Tibial artery (tissue), 4 donors: ENCODE results near the gene TOX2.

Experiments used
- DNase-seq, 2 donors: peaks; one replicate each; pipeline ENCODE4 v3.0.0-alpha.2; 2019
- H3K27ac ChIP-seq, 2 donors: fragments of 200-600 bp; sonication (generic) in 1 of 2; 1 replicate in 1 of 2; 2 replicates in 1 of 2; pipeline ENCODE4 v1.5.1; 2018 to 2019; ENCODE audit warnings: mild to moderate bottlenecking in 1 of 2
- H3K27me3 ChIP-seq, 2 donors: fragments of 200-600 bp; sonication (generic) in 1 of 2; one replicate each; pipeline versions ENCODE4 v1.5.1 to v1.6.0; 2016 to 2019
- H3K36me3 ChIP-seq, 3 donors: fragments of 200-600 bp; sonication (generic) in 2 of 3; one replicate each; pipeline ENCODE4 v1.5.1; 2016 to 2019; ENCODE audit warnings: mild to moderate bottlenecking in 2 of 3
- H3K4me1 ChIP-seq, 4 donors: fragments of 200-600 bp; sonication (generic) in 2 of 4; 1 replicate in 3 of 4; 2 replicates in 1 of 4; pipeline ENCODE4 v1.5.1; 2016 to 2019
- H3K4me3 ChIP-seq, 2 donors: fragments of 200-600 bp; sonication (generic) in 1 of 2; 1 replicate in 1 of 2; 2 replicates in 1 of 2; pipeline ENCODE4 v1.5.1; 2018 to 2019; ENCODE audit warnings: mild to moderate bottlenecking in 2 of 2
- H3K9me3 ChIP-seq, 3 donors: fragments of 200-600 bp; sonication (generic) in 1 of 3; one replicate each; pipeline ENCODE4 v1.5.1; 2016 to 2019
- intact Hi-C: fragments of 100-400 bp; cut with DNase I; formaldehyde crosslinking; loops from one replicate; pipeline ENCODE4 v1.15.0; 2023; ENCODE audit warnings: low total_unique reads
- TF ChIP-seq, protein P1 (sequence below), 2 experiments: fragments of 200-600 bp in 1 of 2; fragments of 450-650 bp in 1 of 2; IDR thresholded peaks; one replicate each; pipeline ENCODE4 v1.5.1; 2017 to 2019; ENCODE audit warnings: antibody characterized with exemption in 2 of 2, mild to moderate bottlenecking in 1 of 2, moderate library complexity in 1 of 2

TOX2 gene

DNA sequence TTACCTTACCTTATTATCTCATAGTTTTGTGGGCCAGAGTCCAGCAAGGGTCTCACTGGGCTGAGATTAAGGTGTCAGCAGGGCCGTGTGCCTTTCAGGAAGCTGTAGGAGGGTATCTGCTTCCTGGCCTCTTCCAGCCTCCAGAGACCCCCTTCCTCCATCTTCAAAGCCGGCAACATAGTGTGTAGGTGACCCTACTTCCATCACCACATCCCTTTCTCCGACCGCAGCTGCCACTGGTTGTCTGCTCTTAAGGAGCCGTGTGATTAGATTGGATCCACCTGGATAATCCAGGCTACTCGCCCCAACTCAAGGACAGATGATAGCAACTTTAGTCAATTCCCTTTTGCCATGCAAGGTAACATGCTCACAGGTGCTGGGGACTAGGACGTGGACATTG lies 181.2 kb downstream of the TOX2 start:
- no peaks in the 10 kb centered on the region for H3K9me3 ChIP-seq
- TF ChIP-seq, protein P1, sequence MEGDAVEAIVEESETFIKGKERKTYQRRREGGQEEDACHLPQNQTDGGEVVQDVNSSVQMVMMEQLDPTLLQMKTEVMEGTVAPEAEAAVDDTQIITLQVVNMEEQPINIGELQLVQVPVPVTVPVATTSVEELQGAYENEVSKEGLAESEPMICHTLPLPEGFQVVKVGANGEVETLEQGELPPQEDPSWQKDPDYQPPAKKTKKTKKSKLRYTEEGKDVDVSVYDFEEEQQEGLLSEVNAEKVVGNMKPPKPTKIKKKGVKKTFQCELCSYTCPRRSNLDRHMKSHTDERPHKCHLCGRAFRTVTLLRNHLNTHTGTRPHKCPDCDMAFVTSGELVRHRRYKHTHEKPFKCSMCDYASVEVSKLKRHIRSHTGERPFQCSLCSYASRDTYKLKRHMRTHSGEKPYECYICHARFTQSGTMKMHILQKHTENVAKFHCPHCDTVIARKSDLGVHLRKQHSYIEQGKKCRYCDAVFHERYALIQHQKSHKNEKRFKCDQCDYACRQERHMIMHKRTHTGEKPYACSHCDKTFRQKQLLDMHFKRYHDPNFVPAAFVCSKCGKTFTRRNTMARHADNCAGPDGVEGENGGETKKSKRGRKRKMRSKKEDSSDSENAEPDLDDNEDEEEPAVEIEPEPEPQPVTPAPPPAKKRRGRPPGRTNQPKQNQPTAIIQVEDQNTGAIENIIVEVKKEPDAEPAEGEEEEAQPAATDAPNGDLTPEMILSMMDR (IDR thresholded peaks at IDR 0.05) = no peak
- no peaks in the 10 kb centered on the region for H3K36me3 ChIP-seq
- no peak overlapping the region for H3K27ac ChIP-seq
- H3K4me1 ChIP-seq = no peaks in the 10 kb centered on the region
- no peak overlapping the region for H3K4me3 ChIP-seq
- DNase-seq = no peak
- intact Hi-C loops = no loop called here
- no peaks in the 10 kb centered on the region for H3K27me3 ChIP-seq

DNA sequence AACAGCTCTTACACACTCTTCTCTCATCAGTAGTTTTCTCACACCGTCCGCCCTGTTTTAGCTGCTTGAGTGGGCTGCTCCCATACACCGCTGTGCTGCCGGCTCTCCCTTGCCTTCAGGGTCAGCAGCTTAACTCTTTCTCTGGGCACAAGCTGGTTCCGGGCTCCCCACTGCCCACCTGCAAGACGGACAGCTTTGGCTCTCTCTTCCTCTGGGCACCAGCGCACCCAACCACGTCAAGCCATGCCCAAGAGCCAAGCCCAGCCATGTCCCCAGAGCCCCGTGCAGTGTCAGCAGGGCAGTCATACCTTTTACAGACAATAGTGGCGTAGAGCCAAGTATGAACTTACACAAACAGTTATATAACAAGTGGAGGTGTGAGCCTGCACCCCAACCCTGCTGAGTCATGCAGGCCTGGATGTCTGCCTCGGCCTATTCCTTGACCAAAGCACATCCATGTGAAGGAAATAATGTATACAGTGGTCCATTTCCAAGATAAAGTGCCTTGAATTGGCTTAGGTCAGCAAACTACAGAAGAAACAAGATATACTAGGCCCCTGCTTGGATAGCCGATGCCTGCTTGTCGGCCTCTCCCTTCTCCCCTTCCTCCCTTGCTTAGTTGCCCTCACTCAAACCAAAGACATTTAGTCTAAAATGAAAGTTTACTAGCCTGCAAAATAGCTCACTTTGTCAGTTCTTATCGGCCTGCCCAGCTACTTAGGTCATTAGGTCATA lies 183.0 kb downstream of the TOX2 start:
- no peak overlapping the region for H3K4me3 ChIP-seq
- no peak overlapping the region for H3K27ac ChIP-seq
- H3K36me3 ChIP-seq = no peaks in the 10 kb centered on the region
- TF ChIP-seq, protein P1 (IDR thresholded peaks at IDR 0.05) = no peak
- intact Hi-C loops = no loop called here
- H3K27me3 ChIP-seq = no peaks in the 10 kb centered on the region
- DNase-seq = no peak
- H3K9me3 ChIP-seq = no peaks in the 10 kb centered on the region
- no peaks in the 10 kb centered on the region for H3K4me1 ChIP-seq

DNA sequence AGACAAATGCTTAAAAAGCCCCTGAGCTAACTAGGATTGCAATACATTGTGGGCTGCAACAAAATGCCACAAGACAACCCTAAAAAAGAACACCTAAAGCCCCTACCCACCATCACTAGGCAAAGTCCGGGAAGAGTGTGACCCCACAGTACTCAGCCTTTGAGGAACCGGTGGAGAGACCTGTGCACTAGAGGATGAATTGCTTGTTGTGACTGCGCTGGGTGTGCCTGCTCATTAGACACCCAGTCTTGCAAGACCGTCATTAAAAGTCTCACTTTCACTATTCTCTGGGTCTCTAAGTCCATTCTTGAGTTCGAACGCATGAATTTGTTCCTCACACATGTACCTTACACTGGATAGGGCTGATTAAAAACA lies 183.6 kb downstream of the TOX2 start:
- H3K27ac ChIP-seq = no peak overlapping the region
- H3K27me3 ChIP-seq = no peaks in the 10 kb centered on the region
- H3K4me3 ChIP-seq = no peak overlapping the region
- TF ChIP-seq, protein P1 (IDR thresholded peaks at IDR 0.05) = no peak
- H3K9me3 ChIP-seq = no peaks in the 10 kb centered on the region
- intact Hi-C loops = no loop called here
- no peak for DNase-seq
- no peaks in the 10 kb centered on the region for H3K4me1 ChIP-seq
- H3K36me3 ChIP-seq = peaks cover 0 to 5% (median 0%) of the 10 kb centered on the region in 3 donors

DNA sequence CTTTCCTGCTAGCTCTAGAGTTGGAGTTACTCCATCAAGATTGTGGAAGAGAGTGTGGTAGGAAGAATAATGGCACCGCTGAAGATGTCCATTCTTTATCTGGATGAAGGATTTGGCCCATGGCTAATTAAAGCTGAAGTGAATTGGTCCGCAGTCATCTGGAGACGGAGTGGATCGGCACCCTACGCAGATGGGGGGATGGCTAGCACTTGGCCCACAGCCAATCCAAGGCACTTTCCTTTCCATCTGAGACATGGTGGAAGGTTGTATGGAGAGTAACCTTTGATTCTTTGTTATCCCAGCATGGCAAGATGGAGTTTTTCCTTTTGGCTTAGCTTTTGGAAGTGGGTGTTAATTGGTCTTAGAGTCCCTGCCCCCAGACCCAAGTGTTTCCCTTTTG lies 184.0 kb downstream of the TOX2 start:
- H3K27me3 ChIP-seq = no peaks in the 10 kb centered on the region
- H3K4me3 ChIP-seq = no peak overlapping the region
- H3K9me3 ChIP-seq = no peaks in the 10 kb centered on the region
- H3K27ac ChIP-seq = no peak overlapping the region
- no peaks in the 10 kb centered on the region for H3K4me1 ChIP-seq
- intact Hi-C loops = no loop called here
- TF ChIP-seq, protein P1 (IDR thresholded peaks at IDR 0.05) = no peak
- no peak for DNase-seq
- peaks cover 0 to 5% (median 0%) of the 10 kb centered on the region in 3 donors for H3K36me3 ChIP-seq

DNA sequence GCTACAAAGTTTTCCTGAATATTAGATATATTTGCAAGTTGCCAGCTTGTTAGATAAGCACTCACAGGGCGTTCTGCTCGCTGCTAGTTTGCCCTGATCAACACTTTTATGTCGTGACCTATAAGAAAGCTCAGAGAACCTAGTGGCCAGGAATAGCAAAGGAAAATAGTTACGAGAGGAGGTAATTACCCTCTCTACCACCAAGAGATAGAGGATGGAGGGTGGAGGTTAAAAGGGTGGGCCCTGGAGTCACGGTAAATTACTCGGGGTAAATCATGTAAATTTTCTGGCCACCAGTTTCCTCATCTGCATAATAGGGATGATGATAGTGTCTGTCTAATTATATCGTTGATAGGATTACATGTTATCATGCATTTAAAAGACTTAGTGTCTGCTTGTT lies 185.2 kb downstream of the TOX2 start:
- DNase-seq = no peak
- intact Hi-C loops = no loop called here
- H3K4me1 ChIP-seq = peaks cover 0 to under 1% (median under 1%) of the 10 kb centered on the region in 4 donors
- no peak overlapping the region for H3K27ac ChIP-seq
- H3K9me3 ChIP-seq = no peaks in the 10 kb centered on the region
- peaks cover 0 to 5% (median 0%) of the 10 kb centered on the region in 3 donors for H3K36me3 ChIP-seq
- H3K27me3 ChIP-seq = no peaks in the 10 kb centered on the region
- TF ChIP-seq, protein P1 (IDR thresholded peaks at IDR 0.05) = no peak
- H3K4me3 ChIP-seq = no peak overlapping the region
